Head of caudate nucleus (tissue), 42 donors: ENCODE data around the gene MYH6.
A peak's percentile ranks its signal among the peaks of the same experiment; 100 is the strongest.
"Not testable (repeated sequence)": the region's sequence is repeated elsewhere in the genome, so short reads cannot be mapped to it uniquely, and the experiment has no call there.

Experiments used
- DNase-seq, 42 donors: peaks; one replicate each; pipeline versions ENCODE4 v3.0.0 to v3.0.0-alpha.2; 2020 to 2021; ENCODE audit warnings: mixed read lengths in 7 of 42
- intact Hi-C: fragments of 100-400 bp; cut with DNase I; formaldehyde crosslinking; loops from one replicate; pipeline ENCODE4 v1.15.0; 2022

Gene MYH6

DNA sequence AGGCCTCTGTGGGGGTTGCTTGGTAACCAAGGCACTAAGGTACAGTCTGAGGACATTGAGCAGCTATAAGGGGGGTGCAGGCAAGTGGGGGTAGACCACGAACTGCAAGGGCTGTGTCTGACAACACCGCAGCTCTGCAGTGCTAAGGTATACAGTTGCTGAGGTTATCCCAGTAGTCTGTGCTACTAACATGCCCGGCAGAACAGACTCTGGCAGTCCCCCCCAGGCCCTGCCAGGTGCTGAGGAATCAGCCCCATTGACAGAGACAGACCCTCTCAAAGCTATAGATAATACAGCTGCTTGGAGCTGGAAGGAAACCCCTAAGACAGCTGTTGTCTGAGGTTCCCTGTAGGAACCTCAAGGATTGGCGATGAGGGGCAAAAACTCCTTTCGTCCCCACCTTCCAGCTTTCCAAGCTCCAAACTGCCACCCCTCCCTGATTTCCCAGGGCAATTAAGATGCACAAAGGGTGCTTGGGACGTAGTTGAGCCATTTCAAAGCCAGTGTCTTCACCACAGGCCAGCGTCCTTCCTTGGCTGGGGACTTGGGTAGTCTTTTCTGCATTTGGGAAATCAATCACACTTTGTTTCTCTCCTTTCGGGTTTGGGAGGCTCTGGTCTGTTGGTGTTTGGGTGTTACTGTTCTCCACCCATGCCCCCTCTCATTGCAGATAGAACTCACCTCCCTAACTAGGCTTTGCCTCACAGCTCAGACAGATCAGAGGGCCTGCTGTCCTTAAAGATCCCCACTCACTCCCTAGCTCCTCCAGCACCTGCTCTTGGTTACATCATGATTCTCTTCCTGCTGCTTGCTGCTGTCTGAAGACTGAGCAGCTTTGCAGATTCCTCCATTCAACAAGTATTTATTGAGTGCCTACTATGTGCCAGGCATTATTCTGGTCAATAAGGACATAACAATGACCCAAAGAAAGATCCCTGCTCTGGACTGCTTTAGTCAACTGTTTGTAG lies 29.3 kb upstream of the MYH6 start:
- intact Hi-C loops, result no loop called here
- DNase-seq, result peak in 4 of 42 donors; percentile 14 to 94 (median 37)

DNA sequence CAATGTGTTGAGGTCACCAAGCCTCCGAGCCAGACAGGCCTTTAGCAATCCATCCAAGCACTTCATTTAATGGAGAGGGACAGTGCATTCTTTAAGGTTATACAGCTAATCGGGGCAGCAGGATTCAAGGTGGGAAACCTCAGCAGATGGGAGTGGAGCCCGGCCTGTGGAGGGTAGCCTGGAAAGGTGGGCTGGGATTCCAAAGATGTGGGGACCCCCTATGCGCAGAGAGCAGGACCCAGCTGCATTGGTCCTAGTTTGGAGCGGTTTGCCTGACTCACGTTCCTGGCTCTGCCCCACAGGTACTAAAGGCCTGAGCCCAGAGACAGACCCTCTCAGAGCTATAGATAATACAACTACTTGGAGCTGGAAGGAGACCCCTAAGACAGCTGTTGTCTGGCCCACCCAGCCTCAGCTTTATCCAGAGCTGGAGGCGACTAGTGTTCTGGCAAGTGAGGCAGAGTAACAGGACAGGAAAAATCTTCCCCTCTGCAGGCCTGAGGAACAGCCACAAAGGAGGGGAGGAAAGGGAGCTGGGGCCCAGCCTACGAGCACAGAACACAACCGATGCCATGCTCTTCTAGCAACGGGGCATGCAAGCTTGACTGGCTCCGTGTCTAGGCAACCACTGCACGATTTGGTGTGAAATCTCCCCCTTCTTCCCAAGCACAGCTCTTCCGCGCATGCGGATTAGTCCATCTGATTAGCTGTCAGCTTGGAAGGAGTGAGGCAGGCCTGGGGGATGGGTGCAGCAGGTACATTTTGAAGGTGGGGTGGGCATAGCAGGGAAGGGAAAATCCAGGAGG lies 28.5 kb upstream of the MYH6 start:
- intact Hi-C loops, result no loop called here
- DNase-seq, result peak in 41 of 42 donors; percentile 67 to 96 (median 88)

DNA sequence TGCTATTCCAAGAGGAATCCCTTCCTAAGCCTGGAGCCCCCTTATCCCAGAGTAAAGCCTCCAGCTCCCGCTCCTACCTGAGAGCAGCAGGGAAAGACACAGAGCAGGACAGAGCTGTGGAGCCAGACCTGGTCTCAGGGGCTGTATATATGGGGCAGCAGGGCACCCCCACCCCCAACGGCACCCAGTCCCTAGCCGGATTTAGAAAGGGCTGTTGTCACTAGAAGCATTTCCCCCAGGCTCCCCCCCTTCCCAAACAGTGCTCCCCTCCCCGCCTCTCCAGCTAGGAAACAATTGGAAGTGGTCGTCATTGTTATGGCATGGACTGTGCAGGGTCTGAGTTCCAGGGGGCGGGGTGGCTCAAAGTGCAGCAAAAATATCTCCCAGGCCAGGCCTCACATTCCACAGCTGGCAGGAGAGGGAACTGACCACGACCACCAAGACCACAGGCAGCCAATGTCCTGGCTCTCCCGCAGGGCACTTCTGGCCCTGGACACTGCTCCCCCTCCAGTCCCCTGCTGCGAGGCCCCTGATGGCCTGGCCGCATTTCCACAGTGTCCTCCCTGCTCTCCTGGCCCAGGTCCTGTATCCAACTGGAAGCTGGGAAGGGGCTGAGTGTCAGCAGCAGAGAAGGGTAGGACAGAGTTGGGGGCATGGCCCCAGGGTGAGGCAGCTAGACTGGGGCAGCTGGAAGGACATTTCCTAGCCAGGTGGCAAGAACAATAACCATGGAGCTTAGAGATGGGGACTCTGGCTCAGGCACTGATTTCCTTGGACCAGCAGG lies 27.7 kb upstream of the MYH6 start, which contains the start of gene MYH7:
Gene MYH7, minus strand, starts transcription at position 118 of the 784 bp plus-strand sequence. CDS start 1,928 bp downstream, outside the sequence.
- DNase-seq, result peak in 7 of 42 donors; percentile 8 to 39 (median 22)
- intact Hi-C loops, result no loop called here

DNA sequence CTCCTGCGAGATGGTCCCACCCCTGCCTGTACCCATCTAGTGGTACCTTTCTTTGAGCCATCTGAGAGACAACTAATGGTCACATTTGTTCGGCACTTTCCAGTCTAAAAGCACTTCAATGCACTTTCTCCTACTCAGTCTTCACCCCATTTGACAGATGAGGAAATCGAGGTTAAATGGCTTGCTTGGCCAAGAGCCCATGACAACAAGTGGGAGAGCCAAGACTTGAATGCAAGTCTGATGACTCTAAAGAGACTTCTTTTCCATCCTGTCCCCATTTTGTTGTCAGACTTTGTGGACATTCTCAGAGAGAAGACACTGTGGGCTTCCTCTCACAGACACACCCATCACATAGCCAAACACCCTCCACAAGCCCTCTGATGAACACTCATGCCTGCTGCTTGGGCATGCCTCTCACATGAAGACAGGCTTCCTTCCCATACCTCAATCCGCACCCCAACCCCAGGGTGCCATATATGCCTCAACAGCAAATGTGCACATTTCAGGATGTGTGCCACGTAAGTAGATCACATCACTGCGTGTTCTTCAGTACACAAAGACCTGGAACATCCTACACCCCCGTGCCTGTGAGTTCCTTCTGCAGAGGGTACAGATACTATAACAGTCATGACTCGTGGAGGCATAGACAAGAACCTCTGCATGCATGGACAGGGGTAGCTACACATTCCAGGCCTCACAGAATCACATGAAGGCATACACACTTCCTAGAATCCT lies 26.6 kb upstream of the MYH6 start:
- peak in 37 of 42 donors; percentile 14 to 87 (median 53) for DNase-seq
- intact Hi-C loops, result no loop called here

DNA sequence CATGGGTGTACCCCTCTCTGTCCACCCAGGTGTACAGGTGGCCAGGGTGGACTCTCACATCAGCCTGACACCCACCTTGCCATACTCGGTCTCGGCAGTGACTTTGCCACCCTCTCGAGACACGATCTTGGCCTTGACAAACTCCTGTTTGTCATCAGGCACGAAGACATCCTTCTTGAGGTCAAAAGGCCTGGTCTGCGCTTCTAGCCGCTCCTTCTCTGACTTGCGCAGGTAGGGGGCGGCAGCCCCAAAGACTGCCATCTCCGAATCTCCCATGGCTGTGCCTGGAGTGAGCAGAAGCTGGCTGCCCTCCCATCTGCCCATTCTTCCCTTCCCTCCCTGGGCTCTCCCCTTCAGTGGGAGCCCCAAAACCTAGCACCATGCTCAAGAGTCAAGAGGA lies 25.4 kb upstream of the MYH6 start:
- DNase-seq, result peak in 5 of 42 donors; percentile 3 to 23 (median 7)
- intact Hi-C loops, result no loop called here

DNA sequence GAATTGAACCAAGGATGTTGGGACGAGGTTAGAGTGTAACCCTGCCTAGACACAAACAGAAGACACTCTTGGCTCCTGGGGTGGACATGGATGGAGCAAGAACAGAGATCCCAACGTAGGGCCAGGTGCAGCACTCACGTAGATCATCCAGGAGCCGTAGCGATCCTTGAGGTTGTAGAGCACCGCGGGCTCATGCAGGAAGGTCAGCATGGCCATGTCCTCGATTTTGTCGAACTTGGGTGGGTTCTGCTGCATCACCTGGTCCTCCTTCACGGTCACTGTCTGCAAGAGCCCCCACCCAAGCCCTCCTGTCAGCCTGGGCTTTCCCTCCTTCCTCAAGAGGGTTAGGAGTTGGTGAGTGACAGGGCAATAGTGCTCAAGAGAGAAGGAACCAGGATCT lies 24.9 kb upstream of the MYH6 start:
- DNase-seq, result peak in 5 of 42 donors; percentile 1 to 20 (median 2)
- intact Hi-C loops, result no loop called here

DNA sequence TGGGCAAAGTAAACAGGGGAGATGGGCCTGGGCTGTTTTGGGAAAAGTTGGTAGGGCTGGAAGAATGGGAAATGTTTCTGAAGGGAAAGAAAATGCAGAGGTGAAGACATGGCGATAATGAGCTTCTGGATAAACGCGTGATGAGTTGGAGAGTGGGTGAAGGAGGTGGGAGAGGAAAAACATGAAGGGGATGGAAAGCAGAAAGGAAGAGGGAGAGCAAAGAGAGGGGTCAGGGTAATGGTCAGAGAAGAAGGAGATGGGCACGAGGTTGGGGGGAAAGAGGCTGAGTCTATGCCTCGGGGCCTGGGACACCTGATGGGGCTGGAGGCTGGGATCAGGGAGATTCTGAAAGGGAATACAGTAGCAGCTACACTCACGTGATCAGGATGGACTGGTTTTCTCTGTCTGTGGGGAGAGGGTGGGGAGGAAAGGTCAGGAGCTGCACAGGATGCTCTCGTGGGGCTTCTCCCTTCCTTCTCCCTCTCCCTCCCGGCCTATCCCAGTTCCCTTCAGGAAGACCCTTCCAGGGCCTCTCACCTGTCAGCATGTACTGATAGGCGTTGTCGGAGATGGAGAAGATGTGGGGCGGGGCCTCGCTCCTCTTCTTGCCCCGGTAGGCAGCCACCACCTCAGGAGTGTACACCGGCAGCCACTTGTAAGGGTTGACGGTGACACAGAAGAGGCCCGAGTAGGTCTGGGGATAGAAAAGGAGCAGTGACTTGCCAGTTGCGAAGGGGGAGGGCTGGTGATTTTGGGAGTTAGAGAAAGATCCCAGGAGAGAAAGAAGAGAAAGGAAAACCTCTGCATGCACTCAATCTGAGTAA lies 24.2 kb upstream of the MYH6 start:
- intact Hi-C loops, result no loop called here

DNA sequence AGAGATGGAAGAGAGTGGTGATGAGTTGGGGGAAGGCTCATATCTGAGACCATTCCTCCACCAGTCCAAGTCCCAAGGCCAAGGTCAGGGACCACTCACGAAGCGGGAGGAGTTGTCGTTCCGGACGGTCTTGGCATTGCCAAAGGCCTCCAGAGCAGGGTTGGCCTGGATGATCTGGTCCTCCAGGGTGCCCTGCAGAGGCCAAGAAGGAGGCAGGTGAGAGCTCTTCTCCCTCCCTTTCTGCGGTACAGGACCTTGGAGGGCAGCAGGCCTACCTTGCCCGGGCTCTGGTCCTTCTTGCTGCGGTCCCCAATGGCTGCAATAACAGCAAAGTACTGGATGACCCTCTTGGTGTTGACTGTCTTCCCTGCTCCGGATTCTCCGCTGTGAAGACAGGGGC lies 23.4 kb upstream of the MYH6 start:
- intact Hi-C loops, result no loop called here
- DNase-seq, result peak in 8 of 42 donors; percentile 4 to 36 (median 11)

More for the DNA sequence above, 24.2 kb upstream of the MYH6 start:
- peak in 11 of 42 donors; percentile 1 to 35 (median 7) for DNase-seq

DNA sequence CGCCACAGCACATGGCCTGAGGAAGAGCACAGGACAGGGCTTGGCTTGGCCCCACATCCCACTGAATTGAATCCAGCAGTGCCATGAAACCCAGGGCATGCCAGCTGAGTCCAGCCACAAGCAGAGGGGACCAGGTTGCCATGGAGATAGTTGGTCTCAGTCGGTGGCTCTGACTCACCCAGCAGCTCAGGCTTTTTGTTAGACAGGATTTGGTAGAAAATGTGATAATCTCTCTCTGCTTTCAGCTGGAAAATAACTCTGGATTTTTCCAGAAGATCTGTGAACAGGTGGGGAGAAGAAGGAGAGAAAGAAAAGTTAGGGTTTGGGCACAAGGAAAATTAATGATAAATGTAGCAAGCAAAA lies 22.6 kb upstream of the MYH6 start:
- DNase-seq, result peak in 40 of 42 donors; percentile 21 to 90 (median 62)
- intact Hi-C loops, result no loop called here

DNA sequence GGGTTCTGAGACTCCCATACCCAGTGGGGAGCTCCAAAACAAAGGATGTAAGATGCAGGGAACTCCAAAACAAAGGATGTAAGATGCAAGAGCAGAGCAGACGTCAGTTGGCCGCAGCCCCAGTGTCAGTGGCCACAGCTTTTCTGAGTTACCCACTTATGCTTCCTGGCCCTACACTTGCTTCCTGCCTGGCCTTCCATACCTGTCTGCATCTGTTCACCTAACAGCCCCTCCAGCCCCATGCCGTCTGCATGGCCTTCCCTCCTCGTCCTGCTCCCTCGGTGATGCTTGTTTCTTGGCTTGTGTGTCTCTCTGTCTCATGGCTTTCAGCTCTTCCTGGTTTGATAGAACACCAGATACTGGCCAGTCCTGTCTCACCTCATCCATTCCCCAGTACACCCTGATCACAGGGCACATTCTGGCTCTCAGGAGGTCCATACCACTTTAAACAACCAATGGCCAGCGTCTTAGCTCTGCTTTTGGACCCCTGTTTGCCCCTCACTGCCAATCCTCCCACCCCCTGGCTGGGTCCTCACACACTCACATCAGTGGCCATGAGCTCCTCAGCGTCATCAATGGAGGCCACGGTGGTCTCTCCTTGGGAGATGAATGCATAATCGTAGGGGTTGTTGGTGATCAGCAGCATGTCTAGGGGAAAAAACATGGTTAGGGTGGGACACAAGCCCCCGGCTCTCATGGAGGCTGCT lies 22.1 kb upstream of the MYH6 start:
- intact Hi-C loops, result no loop called here
- DNase-seq, result peak in 4 of 42 donors; percentile 0 to 33 (median 12)

DNA sequence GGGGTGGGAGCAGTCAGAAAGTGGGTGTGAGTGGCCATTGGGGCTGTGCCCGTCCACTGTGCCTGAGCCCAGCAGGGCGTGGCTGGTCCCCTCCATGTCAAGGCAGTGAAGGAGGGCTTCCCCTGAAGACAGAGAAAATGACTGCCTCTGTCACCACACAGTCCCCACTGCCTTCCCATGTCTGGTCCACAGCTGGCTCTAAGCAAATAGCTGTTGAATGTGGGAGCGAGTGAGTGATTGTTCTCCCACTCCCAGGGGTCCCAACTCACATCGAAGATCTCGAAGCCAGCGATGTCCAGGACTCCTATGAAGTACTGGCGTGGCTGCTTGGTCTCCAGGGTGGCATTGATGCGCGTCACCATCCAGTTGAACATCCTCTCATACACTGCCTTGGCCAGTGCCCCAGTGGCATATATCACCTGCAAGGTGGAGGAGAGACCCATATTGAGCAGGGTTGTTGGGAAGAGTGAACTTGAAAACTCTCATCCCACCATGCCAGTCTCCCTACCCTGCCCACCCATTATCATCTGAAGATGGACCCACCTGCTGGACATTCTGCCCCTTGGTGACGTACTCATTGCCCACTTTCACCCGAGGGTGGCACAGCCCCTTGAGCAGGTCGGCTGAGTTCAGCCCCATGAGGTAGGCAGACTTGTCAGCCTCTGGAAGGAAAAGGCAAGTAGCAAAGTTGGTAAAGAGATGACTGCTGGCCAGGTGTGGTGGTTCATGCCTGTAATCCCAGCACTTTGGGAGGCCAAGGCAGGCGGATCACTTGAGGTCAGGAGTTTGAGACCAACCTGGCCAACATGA lies 20.8 kb upstream of the MYH6 start:
- DNase-seq, result peak in 2 of 42 donors; percentile 1 to 10
- intact Hi-C loops, result no loop called here

DNA sequence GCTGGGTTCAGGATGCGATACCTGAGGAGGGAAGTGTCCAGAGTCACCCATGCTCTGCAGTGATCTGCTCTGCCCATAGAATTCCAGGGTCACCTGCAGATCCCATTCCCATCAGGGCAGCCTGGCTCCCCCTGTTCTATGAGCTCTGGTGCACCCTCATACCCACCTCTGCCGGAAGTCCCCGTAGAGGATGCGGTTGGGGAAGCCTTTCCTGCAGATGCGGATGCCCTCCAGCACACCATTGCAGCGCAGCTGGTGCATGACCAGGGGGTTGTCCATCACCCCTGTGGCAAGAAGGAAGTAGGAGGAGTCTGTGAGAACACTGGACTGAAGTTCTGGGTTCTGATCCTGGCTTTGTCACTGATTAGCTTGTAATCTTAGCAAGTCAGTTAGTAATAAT lies 17.7 kb upstream of the MYH6 start:
- DNase-seq, intact Hi-C loops: not testable (repeated sequence)

DNA sequence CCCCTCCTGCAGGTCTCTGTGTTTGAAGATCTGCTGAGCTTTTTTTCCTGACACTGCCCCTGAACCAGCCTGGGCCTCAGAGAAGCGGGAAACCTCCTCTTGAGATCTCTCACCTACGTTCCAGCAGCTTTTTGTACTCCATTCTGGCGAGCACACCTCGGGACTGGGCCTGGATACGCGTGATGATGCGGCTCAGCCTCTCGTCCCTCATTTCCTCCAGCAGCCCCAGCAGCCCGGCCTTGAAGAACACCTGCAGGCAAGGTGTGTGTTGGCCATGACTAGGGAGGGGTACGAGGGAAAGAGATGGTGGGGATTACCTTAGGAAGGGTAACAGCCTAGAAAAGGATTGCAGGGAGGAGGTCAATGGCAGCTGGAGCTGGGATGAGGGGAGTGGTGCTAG lies 17.1 kb upstream of the MYH6 start:
- no peak for DNase-seq
- intact Hi-C loops, result no loop called here

DNA sequence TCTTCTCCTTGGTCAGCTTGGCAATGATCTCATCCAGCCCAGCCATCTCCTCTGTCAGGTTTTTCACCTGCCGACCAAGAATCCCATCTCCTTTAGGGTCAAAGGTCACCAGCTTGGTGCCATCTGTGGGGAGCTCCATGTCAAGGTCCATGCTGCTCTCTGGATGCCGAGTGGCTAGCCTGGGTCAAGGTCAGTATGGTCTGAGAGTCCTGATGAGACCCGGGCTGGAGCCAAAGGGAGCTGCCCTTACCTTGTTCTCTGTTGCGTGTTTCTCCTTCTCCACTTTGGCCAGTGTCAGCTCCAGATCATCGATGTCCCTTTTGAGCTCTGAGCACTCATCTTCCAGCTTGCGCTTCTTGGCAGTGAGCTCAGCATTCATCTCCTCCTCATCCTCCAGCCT lies 15.6 kb upstream of the MYH6 start:
- intact Hi-C loops, result no loop called here
- no peak for DNase-seq

DNA sequence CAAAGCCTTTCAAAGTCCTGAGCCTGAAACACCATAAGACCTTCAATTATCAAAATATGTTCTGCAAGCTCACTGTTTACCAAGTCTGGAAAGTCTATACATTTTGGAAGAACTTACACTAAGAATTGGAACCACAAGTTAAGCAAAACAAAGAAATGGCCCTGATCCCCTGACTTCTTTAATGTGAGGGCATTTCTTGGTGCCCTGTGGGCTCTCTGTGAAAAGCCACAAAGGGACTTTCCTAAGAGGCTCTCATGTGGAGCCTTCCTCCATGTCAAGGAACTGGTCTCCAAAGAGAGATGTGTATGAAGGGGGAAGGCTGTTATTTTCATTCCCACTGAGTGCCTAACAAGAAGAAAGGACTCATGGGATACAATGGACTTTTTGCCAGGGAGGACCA lies 13.5 kb upstream of the MYH6 start:
- no peak for DNase-seq
- intact Hi-C loops, result no loop called here

DNA sequence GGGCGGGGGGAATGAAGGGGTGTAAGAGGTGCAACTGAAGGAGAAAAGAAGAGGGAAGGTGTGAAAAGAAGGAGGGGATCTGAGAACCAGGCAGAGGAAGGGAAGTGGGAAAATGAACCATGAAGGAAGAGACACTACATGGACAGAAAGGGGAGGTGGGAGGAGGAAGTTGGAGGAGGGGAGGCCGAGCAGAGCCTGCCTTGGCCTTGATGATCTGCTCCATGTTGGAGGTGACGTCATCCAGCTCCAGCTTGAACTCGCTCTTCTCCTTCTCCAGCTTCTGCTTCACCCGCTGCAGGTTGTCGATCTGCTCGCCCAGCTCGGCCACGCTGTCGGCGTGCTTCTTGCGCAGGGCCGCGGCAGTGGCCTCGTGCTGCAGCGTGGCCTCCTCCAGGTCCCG lies 11.6 kb upstream of the MYH6 start:
- intact Hi-C loops, result not testable (repeated sequence)

More for the DNA sequence above, 11.6 kb upstream of the MYH6 start:
- DNase-seq, result not testable (repeated sequence)
